Natural killer cell (primary cell): Measurements from ENCODE around the gene PCSK7. TPM values are rescaled to one million over a fixed set of nuclear protein-coding genes. Genes with fewer than 3 reads are reported as not detected.
A peak's percentile ranks its signal among the peaks of the same experiment; 100 is the strongest.

ENCODE experiments used
- ATAC-seq, 3 donors: fragments of 150-1000 bp in 2 of 3; fragments of 200-7000 bp in 1 of 3; cut with Tn5 transposase; 1 replicate in 1 of 3; 2 replicates in 2 of 3; pipeline ENCODE4 v1.10.0; 2021; ENCODE audit warnings: mild to moderate bottlenecking in 2 of 3, moderate library complexity in 2 of 3
- DNase-seq, 2 donors: peaks; one replicate each; pipeline versions ENCODE4 v3.0.0 to v3.0.0-alpha.2; 2013 to 2021; ENCODE audit warnings: mixed read lengths in 1 of 2
- H3K27ac ChIP-seq: one replicate; pipeline ENCODE4 v1.5.1; 2013; ENCODE audit warnings: mild to moderate bottlenecking, low read length
- H3K27me3 ChIP-seq: one replicate; pipeline ENCODE4 v1.6.1; 2013; ENCODE audit warnings: low read length; ENCODE audit not compliant: control insufficient read depth, insufficient read depth
- H3K36me3 ChIP-seq: one replicate; pipeline ENCODE4 v1.6.1; 2013; ENCODE audit warnings: low read length; ENCODE audit not compliant: control insufficient read depth, insufficient read depth
- H3K4me1 ChIP-seq: one replicate; pipeline ENCODE4 v1.6.1; 2013; ENCODE audit warnings: low read length; ENCODE audit not compliant: control insufficient read depth, insufficient read depth
- H3K4me3 ChIP-seq: one replicate; pipeline ENCODE4 v1.5.1; 2013; ENCODE audit warnings: low read length
- H3K9me3 ChIP-seq: one replicate; pipeline ENCODE4 v1.6.1; 2013; ENCODE audit warnings: low read length; ENCODE audit not compliant: control insufficient read depth, insufficient read depth
- H3K27ac Mint-ChIP-seq, 2 donors: one replicate each; pipeline ENCODE4 v1.8.0; 2022; ENCODE audit warnings: mild to moderate bottlenecking in 2 of 2, mixed read lengths in 2 of 2, moderate library complexity in 1 of 2
- H3K27me3 Mint-ChIP-seq, 2 donors: one replicate each; pipeline ENCODE4 v1.8.0; 2022; ENCODE audit warnings: low read depth in 2 of 2, mixed read lengths in 2 of 2
- H3K36me3 Mint-ChIP-seq: one replicate; pipeline ENCODE4 v1.8.0; 2022; ENCODE audit warnings: mixed read lengths
- H3K4me1 Mint-ChIP-seq, 2 donors: one replicate each; pipeline ENCODE4 v1.8.0; 2022; ENCODE audit warnings: mixed read lengths in 2 of 2
- H3K4me3 Mint-ChIP-seq: one replicate; pipeline ENCODE4 v1.8.0; 2022; ENCODE audit warnings: mild to moderate bottlenecking, moderate library complexity, mixed read lengths
- H3K9me3 Mint-ChIP-seq, 2 donors: one replicate each; pipeline ENCODE4 v1.8.0; 2022; ENCODE audit warnings: mixed read lengths in 2 of 2
- CTCF ChIP-seq: fragments of 200-600 bp; IDR thresholded peaks from one replicate; pipeline ENCODE4 v1.8.0; 2022; ENCODE audit warnings: antibody characterized with exemption
- WGBS: methylation state at CpG from one replicate; pipeline ENCODE4 v1.1.7; 2013; ENCODE audit warnings: missing lambda C conversion rate; ENCODE audit not compliant: insufficient coverage; 5-methylcytosine and 5-hydroxymethylcytosine counted together
- intact Hi-C: fragments of 100-400 bp; cut with micrococcal nuclease; formaldehyde crosslinking; loops from one replicate; pipeline ENCODE4 v1.14.2; 2022
- total RNA-seq, 4 donors: library from RNA; stranded (reverse); fragments of 120-200 nt in 1 of 4; gene quantifications; one replicate each; pipeline versions ENCODE4 v1.2.3 to v1.2.4, GENCODE V29; 2013 to 2022

Gene PCSK7
- total RNA-seq, 3 donors from 2014 or later (not counting 1 experiment from before 2014, with no cell fraction given), result 397 to 471 (median 441) TPM

GRCh38 chr11:117219455-117219854 lies 12.4 kb downstream of the PCSK7 start:
- Mint-ChIP-seq H3K36me3 (peaks cover 6% of the 10 kb centered on the region), H3K4me3 (no peak overlapping the region), H3K27ac (peak overlapping the region; percentile 50 to 78), H3K4me1 (peaks cover 5 to 21% of the 10 kb centered on the region in 2 donors), H3K9me3 (no peaks in the 10 kb centered on the region), H3K27me3 (no peaks in the 10 kb centered on the region)
- H3K9me3 ChIP-seq, result no peaks in the 10 kb centered on the region
- no peak for ATAC-seq
- H3K27me3 ChIP-seq, result no peaks in the 10 kb centered on the region
- H3K27ac ChIP-seq, result no peak overlapping the region
- intact Hi-C loops, result no loop called here
- no peak for TF ChIP-seq CTCF
- H3K4me3 ChIP-seq, result no peak overlapping the region
- 93% methylated on average over 8 of the region's 8 CpGs for WGBS
- DNase-seq, result no peak
- no peaks in the 10 kb centered on the region for H3K4me1 ChIP-seq
- peaks cover 90% of the 10 kb centered on the region for H3K36me3 ChIP-seq

- WGBS, result 99% methylated on average over 9 of the region's 9 CpGs
- Mint-ChIP-seq H3K27me3 (no peaks in the 10 kb centered on the region), H3K9me3 (no peaks in the 10 kb centered on the region), H3K4me1 (peaks cover 9 to 23% of the 10 kb centered on the region in 2 donors), H3K4me3 (no peak overlapping the region), H3K27ac (peak overlapping the region; percentile 50 to 78), H3K36me3 (peaks cover 6% of the 10 kb centered on the region)
- TF ChIP-seq CTCF, result no peak
- Histone ChIP-seq H3K4me1 (no peaks in the 10 kb centered on the region), H3K36me3 (peaks cover 90% of the 10 kb centered on the region), H3K9me3 (no peaks in the 10 kb centered on the region), H3K27me3 (no peaks in the 10 kb centered on the region), H3K4me3 (no peak overlapping the region), H3K27ac (no peak overlapping the region)
- intact Hi-C loops, result no loop called here
- no peak for ATAC-seq
- DNase-seq, result no peak
Observed at GRCh38 chr11:117219001-117219400, 12.9 kb downstream of the PCSK7 start.

GRCh38 chr11:117218133-117218915 lies 13.5 kb downstream of the PCSK7 start:
- Histone ChIP-seq H3K27me3 (no peaks in the 10 kb centered on the region), H3K4me1 (no peaks in the 10 kb centered on the region), H3K27ac (no peak overlapping the region), H3K9me3 (no peaks in the 10 kb centered on the region), H3K36me3 (peaks cover 87% of the 10 kb centered on the region), H3K4me3 (no peak overlapping the region)
- ATAC-seq, result no peak
- no peaks in the 10 kb centered on the region for H3K27me3 Mint-ChIP-seq
- WGBS, result 89% methylated on average over 8 of the region's 15 CpGs
- no peak for DNase-seq
- intact Hi-C loops, result no loop called here
- H3K4me3 Mint-ChIP-seq, result no peak overlapping the region
- peak overlapping the region in 1 of 2 donors; percentile 70 for H3K27ac Mint-ChIP-seq
- peaks cover 10 to 21% of the 10 kb centered on the region in 2 donors for H3K4me1 Mint-ChIP-seq
- no peak for TF ChIP-seq CTCF
- H3K36me3 Mint-ChIP-seq, result peaks cover 10% of the 10 kb centered on the region
- H3K9me3 Mint-ChIP-seq, result no peaks in the 10 kb centered on the region
